Activated CD4-positive, alpha-beta memory T cell treated with anti-CD3 and anti-CD28 coated beads for 36 hours (primary cell): ENCODE measurements around the gene HNF1B. TPM values are rescaled to one million over a fixed set of nuclear protein-coding genes. Genes with fewer than 3 reads are reported as not detected.

Source experiments
- total RNA-seq, 2 experiments: library from RNA; stranded (reverse); gene quantifications; one replicate each; pipeline ENCODE4 v1.2.3, GENCODE V29; 2021

Gene HNF1B
- total RNA-seq, 2 experiments from 2014 or later = not detected

Other genes with a start within 250 kb of the HNF1B start
- 10 to 100 TPM; 44.4 to 45.2 TPM for gene SYNRG, start 135.6 kb downstream of the HNF1B start, total RNA-seq
- 10 to 100 TPM; 24.9 to 26.2 TPM for gene DDX52, start 101.6 kb downstream of the HNF1B start, total RNA-seq
- not detected for gene TBC1D3K, start 179.4 kb upstream of the HNF1B start, total RNA-seq
- 10 to 100 TPM; 14.0 to 14.8 TPM for gene TBC1D3L, start 244.0 kb upstream of the HNF1B start, total RNA-seq